Pancreas (tissue), 10 donors: ENCODE measurements around the gene RP9. TPM values are rescaled to one million over a fixed set of nuclear protein-coding genes. Genes with fewer than 3 reads are reported as not detected.

Experiments
- ATAC-seq, 4 donors: fragments of 200-7000 bp; cut with Tn5 transposase; one replicate each; pipeline versions ENCODE4 v1.8.0 to v1.9.1; 2020; ENCODE audit warnings: mild to moderate bottlenecking in 4 of 4, moderate library complexity in 4 of 4
- DNase-seq, 6 donors: peaks; one replicate each; pipeline ENCODE4 v3.0.0-alpha.2; 2020
- FAIRE-seq: peaks from 2 replicates; lab custom pipeline; 2012; peaks lifted over from hg19 to GRCh38; lab: Jason Lieb, UNC
- H3K27ac ChIP-seq, 4 donors: fragments of 200-600 bp; sonication (generic); 1 replicate in 3 of 4; 2 replicates in 1 of 4; pipeline versions ENCODE4 v1.5.0 to v1.8.0; 2020
- H3K27me3 ChIP-seq, 4 donors: fragments of 200-600 bp; one replicate each; pipeline ENCODE4 v1.8.0; 2021
- H3K36me3 ChIP-seq, 3 donors: fragments of 200-600 bp; sonication (generic) in 1 of 3; one replicate each; pipeline versions ENCODE4 v1.5.0 to v1.8.0; 2020 to 2021
- H3K4me1 ChIP-seq, 3 donors: fragments of 200-600 bp; one replicate each; pipeline ENCODE4 v1.8.0; 2021
- H3K4me3 ChIP-seq, 4 donors: fragments of 200-600 bp; sonication (generic) in 2 of 4; one replicate each; pipeline versions ENCODE4 v1.5.0 to v1.8.0; 2020 to 2021
- H3K9me3 ChIP-seq, 4 donors: fragments of 200-600 bp; one replicate each; pipeline ENCODE4 v1.8.0; 2021
- CTCF ChIP-seq, 4 donors: fragments of 200-600 bp; sonication (generic) in 3 of 4; IDR thresholded peaks; one replicate each; pipeline versions ENCODE4 v1.5.0 to v1.8.0; 2021; ENCODE audit warnings: antibody characterized with exemption in 4 of 4
- WGBS, 2 donors: extraction: QIAGEN DNeasy Blood & Tissue Kit; methylation state at CpG; one replicate each; pipeline ENCODE4 v1.1.7; 2013; 5-methylcytosine and 5-hydroxymethylcytosine counted together
- intact Hi-C, 3 donors: fragments of 100-400 bp; cut with DNase I; formaldehyde crosslinking; loops; one replicate each; pipeline versions ENCODE4 v1.11.1 to v1.14.2; 2022
- polyA plus RNA-seq, 2 donors: library from polyadenylated mRNA; stranded (reverse); fragments of 200-250 nt; gene quantifications; one replicate each; pipeline ENCODE4 v1.2.3, GENCODE V29; 2013
- total RNA-seq, 6 donors: library from RNA; stranded (reverse); fragmentation: NEBNext Ultra II Directional in 4 of 6; extraction: Animal tissue kit (Norgen Biotek cat#: 25700) in 4 of 6; gene quantifications; one replicate each; pipeline versions ENCODE4 v1.2.1 to v1.2.4, GENCODE V29; 2021 to 2023
- donor health status: healthy with polysubstance abuse.
- donor health status: DM: no; HTN: no; CAD: no; lungs with moderate emphysema.
- donor health status: DM: no; HTN: no; CAD: no.
- donor health status: control.
- donor health status: control.
- donor health status: Bipolar disorder and iron deficiency.
- donor health status: DM: yes; HTN: yes; CAD: no.
- donor health status: DM: no; HTN: no; CAD: no.
- donor health status: DM: no; HTN: no; CAD: no.
- donor health status: DM: yes; HTN: yes; CAD: no.

Gene RP9
- total and polyA plus RNA-seq, 8 donors = 5.5 to 20.1 (median 7.1) TPM

- Histone ChIP-seq H3K9me3 (no peaks in the 10 kb centered on the region), H3K27me3 (no peaks in the 10 kb centered on the region), H3K4me3 (no peak overlapping the region), H3K4me1 (peaks cover 0 to 5% (median 0%) of the 10 kb centered on the region in 3 donors), H3K27ac (no peak overlapping the region), H3K36me3 (no peaks in the 10 kb centered on the region)
- FAIRE-seq (no peak), DNase-seq (no peak), ATAC-seq (no peak)
- no peak for TF ChIP-seq CTCF (IDR thresholded peaks at IDR 0.05)
- WGBS, 2 donors = 29 to 37% methylated on average over 1 of the region's 1 CpG
- intact Hi-C loops = loop anchor here in 1 of 3 donors (10.0 kb wide), 1 partner anchor 113 kb away; the partner anchor contains the start of gene FKBP9
Observed at GRCh38 chr7:33067921-33068320, 41.3 kb downstream of the RP9 start.

GRCh38 chr7:33066771-33067170 lies 42.4 kb downstream of the RP9 start:
- no peak for TF ChIP-seq CTCF (IDR thresholded peaks at IDR 0.05)
- no peak for DNase-seq
- WGBS, 2 donors = 96 to 100% methylated on average over 1 of the region's 1 CpG
- ATAC-seq = no peak
- intact Hi-C loops = loop anchor here in 1 of 3 donors (10.0 kb wide), 1 partner anchor 112 kb away; the partner anchor contains the start of gene FKBP9
- no peak for FAIRE-seq
- Histone ChIP-seq H3K9me3 (no peaks in the 10 kb centered on the region), H3K27ac (no peak overlapping the region), H3K4me3 (no peak overlapping the region), H3K4me1 (peaks cover 0 to 5% (median 0%) of the 10 kb centered on the region in 3 donors), H3K27me3 (no peaks in the 10 kb centered on the region), H3K36me3 (no peaks in the 10 kb centered on the region)

GRCh38 chr7:33065981-33066380 lies 43.2 kb downstream of the RP9 start:
- ATAC-seq = no peak
- H3K9me3 ChIP-seq = no peaks in the 10 kb centered on the region
- WGBS, 2 donors = 97 to 99% methylated on average over 1 of the region's 1 CpG
- no peak overlapping the region for H3K27ac ChIP-seq
- no peaks in the 10 kb centered on the region for H3K36me3 ChIP-seq
- no peak for DNase-seq
- H3K27me3 ChIP-seq = no peaks in the 10 kb centered on the region
- no peak for TF ChIP-seq CTCF (IDR thresholded peaks at IDR 0.05)
- no peak for FAIRE-seq
- H3K4me1 ChIP-seq = peaks cover 0 to 10% (median 7%) of the 10 kb centered on the region in 3 donors
- no peak overlapping the region for H3K4me3 ChIP-seq
- intact Hi-C loops = loop anchor here in 1 of 3 donors (10.0 kb wide), 1 partner anchor 111 kb away; the partner anchor contains the start of gene FKBP9

GRCh38 chr7:33062782-33063443 lies 46.3 kb downstream of the RP9 start:
- WGBS, 2 donors = 1% methylated on average over 49 to 50 of the region's 50 CpGs
- peaks cover 4 to 16% (median 11%) of the 10 kb centered on the region in 3 donors for H3K4me1 ChIP-seq
- ATAC-seq (peak; percentile 98 to 100 (median 98)), DNase-seq (peak; percentile 91 to 96 (median 94)), FAIRE-seq (no peak)
- intact Hi-C loops = loop anchor here in 1 of 3 donors (10.0 kb wide), 1 partner anchor 108 kb away; the partner anchor contains the start of gene FKBP9
- H3K36me3 ChIP-seq = no peaks in the 10 kb centered on the region
- TF ChIP-seq CTCF (IDR thresholded peaks at IDR 0.05) = no peak
- no peaks in the 10 kb centered on the region for H3K9me3 ChIP-seq
- H3K4me3 ChIP-seq = peak overlapping the region; percentile 77 to 98 (median 94)
- no peaks in the 10 kb centered on the region for H3K27me3 ChIP-seq
- H3K27ac ChIP-seq = peak overlapping the region; percentile 80 to 97 (median 86)
